GM23338 (cell line): ENCODE measurements around the gene COL9A3. TPM values are rescaled to one million over a fixed set of nuclear protein-coding genes. Genes with fewer than 3 reads are reported as not detected.

Experiments
- ATAC-seq: fragments of 200-7000 bp; cut with Tn5 transposase; 3 replicates; pipeline ENCODE4 v1.9.1; 2020
- DNase-seq: peaks from one replicate; pipeline ENCODE4 v3.0.0-alpha.2; 2015; ENCODE audit warnings: low spot score
- H2AFZ ChIP-seq: fragments of 200-600 bp; sonication (generic); 2 replicates; pipeline ENCODE4 v1.8.0; 2016; ENCODE audit warnings: antibody characterized with exemption, mild to moderate bottlenecking, moderate library complexity
- H3F3A ChIP-seq: fragments of 200-600 bp; sonication (generic); replicated peaks from 2 replicates; pipeline ENCODE4 v1.8.0; 2017; ENCODE audit warnings: antibody characterized with exemption, mixed run types, low read depth
- H3K27ac ChIP-seq: fragments of 200-600 bp; sonication (generic); 2 replicates; pipeline ENCODE4 v1.6.1; 2016; ENCODE audit warnings: low read depth
- H3K27me3 ChIP-seq: fragments of 200-600 bp; sonication (generic); 2 replicates; pipeline ENCODE4 v1.8.0; 2016; ENCODE audit warnings: mild to moderate bottlenecking, mixed run types, moderate library complexity; ENCODE audit not compliant: insufficient read depth
- H3K36me3 ChIP-seq: fragments of 200-600 bp; sonication (generic); 2 replicates; pipeline ENCODE4 v1.8.0; 2016; ENCODE audit warnings: mild to moderate bottlenecking; ENCODE audit not compliant: insufficient read depth
- H3K4me1 ChIP-seq: fragments of 200-600 bp; sonication (generic); 2 replicates; pipeline ENCODE4 v1.8.0; 2016; ENCODE audit warnings: mild to moderate bottlenecking, moderate library complexity; ENCODE audit not compliant: insufficient read depth
- H3K4me2 ChIP-seq: fragments of 200-600 bp; sonication (generic); 2 replicates; pipeline ENCODE4 v1.7.1; 2017; ENCODE audit warnings: mixed run types
- H3K4me3 ChIP-seq: fragments of 200-600 bp; sonication (generic); 2 replicates; pipeline ENCODE4 v1.6.1; 2016; ENCODE audit warnings: mixed run types
- H3K79me2 ChIP-seq: fragments of 200-600 bp; sonication (generic); replicated peaks from 2 replicates; pipeline ENCODE4 v1.8.0; 2017; ENCODE audit warnings: mild to moderate bottlenecking; ENCODE audit not compliant: insufficient read depth
- H3K9me2 ChIP-seq: fragments of 200-600 bp; sonication (generic); 2 replicates; pipeline ENCODE4 v1.8.0; 2017; ENCODE audit not compliant: insufficient read depth
- H4K20me1 ChIP-seq: fragments of 200-600 bp; sonication (generic); replicated peaks from 2 replicates; pipeline ENCODE4 v1.8.0; 2017; ENCODE audit warnings: mild to moderate bottlenecking; ENCODE audit not compliant: insufficient read depth
- H3K27ac Mint-ChIP-seq: 2 replicates; pipeline ENCODE4 v1.8.0; 2020; ENCODE audit warnings: inconsistent platforms, mild to moderate bottlenecking, moderate library complexity, mixed read lengths
- H3K27me3 Mint-ChIP-seq: 3 replicates; pipeline ENCODE4 v1.8.0; 2022; ENCODE audit warnings: low read depth, mild to moderate bottlenecking, moderate library complexity, mixed read lengths, inconsistent platforms; ENCODE audit not compliant: insufficient read depth, poor library complexity
- H3K36me3 Mint-ChIP-seq: 3 replicates; pipeline ENCODE4 v1.8.0; 2021; ENCODE audit warnings: low read depth, mild to moderate bottlenecking, inconsistent platforms, moderate library complexity, mixed read lengths
- H3K4me1 Mint-ChIP-seq: 3 replicates; pipeline ENCODE4 v1.8.0; 2020; ENCODE audit warnings: mild to moderate bottlenecking, inconsistent platforms, mixed read lengths
- H3K4me3 Mint-ChIP-seq: 3 replicates; pipeline ENCODE4 v1.8.0; 2021; ENCODE audit warnings: moderate library complexity, mild to moderate bottlenecking, inconsistent platforms, mixed read lengths
- H3K9me3 Mint-ChIP-seq: 3 replicates; pipeline ENCODE4 v1.8.0; 2020; ENCODE audit warnings: moderate library complexity, mild to moderate bottlenecking, inconsistent platforms, mixed read lengths
- CREB1 ChIP-seq: fragments of 250-450 bp; sonication (Bioruptor Pico); IDR thresholded peaks from 2 replicates; pipeline ENCODE4 v1.5.0; 2020; ENCODE audit warnings: low read depth, mild to moderate bottlenecking, moderate library complexity
- CTCF ChIP-seq, 2 experiments: fragments of 200-600 bp in 1 of 2; sonication (generic) in 1 of 2; conservative IDR thresholded peaks; 2 replicates each; pipeline versions ENCODE4 v1.5.1 to v1.6.1; 2016 to 2017; ENCODE audit warnings: antibody characterized with exemption in 2 of 2, low read depth in 2 of 2, mild to moderate bottlenecking in 2 of 2, moderate library complexity in 1 of 2
- ETS1 ChIP-seq: IDR thresholded peaks from 2 replicates; pipeline ENCODE4 v1.6.1; 2016; ENCODE audit warnings: antibody characterized with exemption
- EZH2 ChIP-seq: fragments of 200-600 bp; sonication (generic); IDR thresholded peaks from one replicate; pipeline ENCODE4 v1.8.0; 2017; ENCODE audit warnings: antibody characterized with exemption, mild to moderate bottlenecking, low read depth; ENCODE audit not compliant: unreplicated experiment
- REST ChIP-seq: IDR thresholded peaks from one replicate; pipeline ENCODE4 v1.6.1; 2018; ENCODE audit warnings: antibody characterized with exemption; ENCODE audit not compliant: unreplicated experiment
- STAT1 ChIP-seq: IDR thresholded peaks from one replicate; pipeline ENCODE4 v1.6.1; 2016; ENCODE audit warnings: antibody characterized with exemption; ENCODE audit not compliant: unreplicated experiment
- ZNF114 ChIP-seq: fragments of 250-450 bp; sonication (Bioruptor Pico); IDR thresholded peaks from 2 replicates; pipeline ENCODE4 v1.5.0; 2020; ENCODE audit warnings: mild to moderate bottlenecking, moderate library complexity
- ZNF462 ChIP-seq: fragments of 250-450 bp; sonication (Bioruptor Pico); IDR thresholded peaks from 2 replicates; pipeline ENCODE4 v1.5.0; 2020; ENCODE audit warnings: mild to moderate bottlenecking, moderate library complexity
- polyA plus RNA-seq: library from polyadenylated mRNA; unstranded; fragments of >200 nt; fragmentation: Nextera tagmentation; extraction: Ambion mirVana; gene quantifications from 2 replicates; pipeline ENCODE4 v1.2.1, GENCODE V29; 2016
- total RNA-seq: library from RNA; depleted of rRNA; stranded (reverse); fragments of >200 nt; shearing (Covaris generic); gene quantifications from 2 replicates; pipeline ENCODE4 v1.2.3, GENCODE V29; 2014

The COL9A3 gene
- total and polyA plus RNA-seq, 2 experiments from 2014 or later: 74.9 to 113 TPM

GRCh38 chr20:62885896-62886708 lies 69.3 kb downstream of the COL9A3 start (continued):
- TF ChIP-seq ZNF462 (CRISPR knock-in tag): no peak

- no peak overlapping the region for H3K4me3 Mint-ChIP-seq
- no peaks in the 10 kb centered on the region for H3K9me3 Mint-ChIP-seq
- H3K4me1 ChIP-seq: peaks cover 18% of the 10 kb centered on the region
- H3K4me3 ChIP-seq: no peak overlapping the region
- H3K9me2 ChIP-seq: no peaks in the 10 kb centered on the region
- H2AFZ ChIP-seq: no peak overlapping the region
- H3K36me3 ChIP-seq: peaks cover 49% of the 10 kb centered on the region
- DNase-seq (no peak), ATAC-seq (no peak)
- H3K27ac Mint-ChIP-seq: 0 out of 2 replicates have a peak overlapping the region, but pooled peaks have one; percentile 3
- no peak overlapping the region for H3K4me2 ChIP-seq
- peaks cover 38% of the 10 kb centered on the region for H3K4me1 Mint-ChIP-seq
- no peaks in the 10 kb centered on the region for H3K27me3 ChIP-seq
- peaks cover 15% of the 10 kb centered on the region for H4K20me1 ChIP-seq
- no peaks in the 10 kb centered on the region for H3K79me2 ChIP-seq
- peaks cover 70% of the 10 kb centered on the region; the same call in 1 of the 2 replicates for H3F3A ChIP-seq
- peaks cover 62% of the 10 kb centered on the region for H3K36me3 Mint-ChIP-seq
- peaks cover 17% of the 10 kb centered on the region for H3K27me3 Mint-ChIP-seq
- peak overlapping the region; percentile 69 for H3K27ac ChIP-seq
- TF ChIP-seq ZNF114 (CRISPR knock-in tag) (no peak), CREB1 (CRISPR knock-in tag) (no peak), CTCF (conservative IDR thresholded peaks at IDR 0.05; ENCODE audit: low read depth in 2 of 2) (no peak), ETS1 (no peak), EZH2 (no peak), STAT1 (no peak), REST (no peak)
Observed at GRCh38 chr20:62886709-62887058, 69.8 kb downstream of the COL9A3 start.
